Stimulated activated CD8-positive, alpha-beta memory T cell treated with anti-CD3 and anti-CD28 coated beads, Interleukin-4, amount 100 ng/mL, for 24 hours (primary cell): ENCODE results near the gene NCAM1.
"Not testable (repeated sequence)": the region's sequence is repeated elsewhere in the genome, so short reads cannot be mapped to it uniquely, and the experiment has no call there.

Source experiments
- DNase-seq: peaks from one replicate; pipeline ENCODE4 v3.0.0-alpha.2; 2020; ENCODE audit warnings: low read depth

Gene NCAM1

DNA sequence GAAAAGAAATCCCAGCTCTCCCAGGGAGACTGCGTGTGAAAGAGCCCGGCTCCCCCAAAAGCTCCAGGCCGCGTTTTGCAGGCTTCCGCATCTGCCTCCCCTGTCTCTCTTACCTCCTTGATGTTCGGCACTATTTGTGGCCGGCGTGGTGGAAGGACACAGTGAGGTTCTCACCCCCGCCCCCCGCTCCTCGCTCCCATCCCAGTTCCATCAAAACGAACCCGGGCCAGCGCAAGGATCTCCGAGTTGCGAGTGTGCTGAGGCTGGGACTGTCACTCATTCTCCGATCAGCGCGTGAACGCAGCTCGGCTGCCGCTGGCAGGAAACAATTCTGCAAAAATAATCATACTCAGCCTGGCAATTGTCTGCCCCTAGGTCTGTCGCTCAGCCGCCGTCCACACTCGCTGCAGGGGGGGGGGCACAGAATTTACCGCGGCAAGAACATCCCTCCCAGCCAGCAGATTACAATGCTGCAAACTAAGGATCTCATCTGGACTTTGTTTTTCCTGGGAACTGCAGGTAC is at the start of gene NCAM1:
Gene NCAM1 (plus strand): TSS at position 275 of the 523 bp plus-strand sequence.
- no peak for DNase-seq

DNA sequence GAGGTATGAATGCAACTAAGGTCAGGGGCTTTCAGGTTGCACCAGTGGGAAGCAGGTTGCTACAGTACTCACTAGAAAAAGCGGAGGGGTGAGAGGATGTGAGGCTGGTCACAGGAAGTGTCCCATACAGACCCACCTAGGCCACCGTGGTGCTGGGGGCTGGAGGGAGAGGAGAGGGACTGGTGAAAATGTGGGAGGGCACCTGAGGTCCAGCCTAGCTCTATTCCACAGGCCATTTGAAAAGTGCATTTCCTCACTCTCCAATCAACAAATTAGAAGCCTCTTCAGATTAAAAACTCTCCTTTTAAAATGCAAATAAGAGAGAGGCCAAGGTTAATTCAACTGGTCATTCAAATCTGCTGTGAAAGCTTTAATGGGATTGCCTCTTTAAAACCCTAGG is 38.6 kb upstream of the NCAM1 start:
- DNase-seq: no peak

DNA sequence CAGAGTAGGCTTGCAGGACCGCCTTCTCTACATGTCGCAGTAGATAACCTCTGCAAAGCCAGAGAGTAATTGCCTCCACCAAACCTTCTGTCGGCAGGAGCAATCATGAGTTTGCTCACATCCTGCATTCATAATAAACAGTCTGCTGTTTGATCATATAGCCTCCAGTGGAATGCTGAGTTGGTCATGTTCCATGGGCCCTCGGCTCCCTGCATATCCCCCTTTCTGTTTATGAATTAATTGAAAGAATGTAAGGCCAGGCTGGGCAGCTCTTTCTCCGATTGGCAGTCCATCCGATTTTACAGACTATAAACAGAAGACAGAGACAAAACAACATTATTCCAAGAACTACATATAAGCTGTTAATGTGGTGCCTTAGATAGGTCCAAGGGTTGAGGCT is 36.4 kb upstream of the NCAM1 start:
- DNase-seq: not testable (repeated sequence)

DNA sequence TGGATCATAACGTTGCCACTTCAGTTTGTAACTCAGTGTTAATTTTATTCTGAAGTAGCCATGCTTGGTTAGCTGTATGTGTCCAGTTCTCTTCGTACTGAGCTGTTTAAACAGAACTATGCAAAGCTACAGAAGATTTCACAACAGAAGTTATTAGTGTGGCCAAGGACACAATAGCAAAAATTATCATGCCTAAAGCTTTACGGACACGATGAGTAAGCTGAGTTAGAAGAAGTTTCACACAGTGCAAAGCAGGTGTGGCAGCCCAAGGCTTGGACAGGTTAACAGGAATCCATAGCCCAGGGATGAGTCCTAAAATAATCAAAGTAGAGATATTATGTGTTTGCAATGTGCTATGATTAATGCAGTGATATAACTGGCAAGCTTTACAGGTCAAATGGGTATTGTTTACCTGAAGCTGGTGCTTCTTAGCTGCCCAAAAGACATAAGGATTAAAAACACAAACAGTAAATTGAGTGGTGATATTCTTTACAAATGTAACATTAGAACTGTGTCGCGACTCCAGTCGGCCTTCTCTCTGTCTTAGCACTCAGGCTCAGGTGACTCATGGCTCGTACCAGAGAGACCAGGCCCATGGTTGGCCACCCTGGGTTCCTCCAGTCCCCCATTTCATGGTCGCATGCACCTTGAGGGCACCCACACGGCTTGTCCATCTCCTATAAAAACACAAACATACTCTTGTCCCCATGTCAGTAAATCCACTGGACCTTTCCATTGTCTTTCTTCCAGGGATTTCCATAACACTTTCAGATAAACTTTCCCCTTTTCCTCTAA is 35.5 kb upstream of the NCAM1 start:
- DNase-seq: no peak

DNA sequence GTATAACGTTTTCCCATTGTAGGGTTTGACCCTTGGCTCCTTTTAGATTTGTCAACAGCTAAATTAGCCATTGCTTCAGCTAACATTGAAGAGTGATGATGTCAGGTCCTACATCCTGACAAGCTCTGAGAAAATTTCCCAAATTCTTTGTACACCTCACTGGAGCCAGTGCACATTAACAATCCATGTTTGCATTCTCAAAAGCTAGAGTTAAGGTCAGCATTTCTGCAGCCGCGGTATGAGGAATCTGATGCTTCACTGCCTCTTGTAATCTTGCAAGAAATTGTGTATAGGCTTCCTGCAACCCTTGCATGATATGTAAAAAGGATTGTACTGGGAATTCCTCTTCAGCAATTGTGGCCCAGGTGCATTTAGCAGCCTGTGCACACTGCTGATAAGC is 33.1 kb upstream of the NCAM1 start:
- DNase-seq: no peak

DNA sequence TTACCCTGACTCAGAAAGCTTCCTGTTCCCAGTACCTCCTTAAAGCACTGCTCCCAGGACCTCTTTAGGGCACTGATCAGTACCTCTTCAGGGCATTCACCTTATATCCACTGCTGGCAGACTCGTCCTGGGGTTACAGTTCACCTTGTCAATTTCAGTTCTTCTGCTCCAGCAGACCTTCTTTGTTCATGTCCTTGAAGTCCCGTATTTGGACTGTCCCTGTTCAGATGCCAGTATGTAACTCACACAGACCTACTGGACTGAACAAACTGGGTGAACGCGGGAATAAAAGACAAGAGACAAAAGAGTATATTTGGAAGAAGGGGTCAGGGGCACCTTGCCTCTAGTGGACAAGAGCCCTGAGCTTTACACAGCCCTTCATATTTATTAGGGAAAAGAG is 31.8 kb upstream of the NCAM1 start:
- DNase-seq: no peak

DNA sequence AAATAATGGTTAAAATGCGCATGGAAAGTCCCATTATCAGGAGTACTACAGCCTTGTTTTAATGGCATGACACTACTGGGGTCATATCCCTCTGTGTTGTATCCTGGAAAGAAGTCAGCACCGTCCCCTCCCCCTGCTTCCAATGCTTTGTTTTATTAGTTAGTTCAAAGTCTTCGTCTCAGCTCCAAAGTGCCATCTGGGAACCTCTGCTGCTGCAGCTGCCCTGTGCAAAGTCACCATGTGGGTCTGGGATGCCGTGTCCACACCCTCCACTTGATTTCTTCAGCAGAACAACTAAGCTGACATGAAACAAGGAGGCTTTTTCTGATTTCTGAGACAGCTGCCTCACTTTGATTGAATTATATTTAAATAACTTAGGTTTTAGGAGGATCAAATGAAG is 29.5 kb upstream of the NCAM1 start:
- DNase-seq: no peak

DNA sequence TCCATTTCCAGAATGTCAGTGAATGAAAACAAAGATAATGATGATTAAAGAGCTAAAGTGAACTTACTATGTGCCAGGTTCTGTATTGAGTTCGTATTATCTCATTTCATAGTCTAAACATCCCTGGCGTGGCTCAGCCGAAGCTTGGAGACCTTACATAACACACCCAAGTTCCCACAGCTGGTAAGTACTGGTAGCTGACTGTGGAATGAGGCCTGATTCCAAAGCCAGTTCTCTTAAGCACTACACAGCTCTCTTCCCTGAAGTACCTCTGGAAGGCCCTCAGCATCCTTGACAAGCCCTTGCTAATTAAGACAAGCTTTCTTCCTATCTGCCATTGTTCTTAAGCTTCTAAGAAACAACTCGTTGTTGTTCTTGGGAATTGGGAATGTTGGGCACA is 28.6 kb upstream of the NCAM1 start:
- DNase-seq: no peak

DNA sequence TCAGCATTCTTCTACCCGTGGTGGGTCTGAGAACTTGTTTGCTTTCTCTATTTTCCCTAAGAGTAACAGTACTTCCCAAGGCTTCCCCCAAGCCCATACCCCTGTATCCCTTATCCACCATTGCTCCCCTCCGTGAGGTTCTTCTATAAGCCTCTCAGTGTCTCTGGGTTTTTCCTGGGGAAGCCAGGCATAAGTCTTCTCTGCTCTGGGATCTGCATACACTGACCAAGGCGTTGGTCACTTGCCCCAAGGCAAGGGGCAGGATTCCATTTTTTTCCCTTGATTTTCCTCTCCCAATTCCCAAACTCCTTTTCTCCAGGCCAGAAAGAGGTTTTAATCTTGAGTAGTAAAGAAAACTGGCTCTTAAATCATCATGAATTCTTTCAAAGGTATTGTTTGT is 27.2 kb upstream of the NCAM1 start:
- no peak for DNase-seq

DNA sequence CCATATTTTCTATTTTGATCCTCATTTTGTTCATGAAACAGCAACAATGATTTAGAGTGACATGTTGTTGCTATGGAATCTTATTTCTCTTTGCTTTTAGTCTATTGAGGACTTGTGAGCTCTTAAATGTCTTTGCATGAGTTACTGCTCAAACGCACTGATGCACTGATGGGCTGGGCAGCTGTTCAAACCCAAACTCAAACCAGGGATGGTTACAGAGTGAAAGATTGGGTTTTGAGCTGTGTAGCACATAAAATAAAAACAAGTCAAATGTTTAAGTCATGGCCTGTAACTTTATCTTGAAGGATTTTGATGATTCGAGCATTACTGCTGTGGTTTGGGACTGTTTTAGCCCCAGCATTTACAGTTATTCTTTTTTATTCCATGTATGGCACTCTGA is 20.1 kb upstream of the NCAM1 start:
- no peak for DNase-seq

DNA sequence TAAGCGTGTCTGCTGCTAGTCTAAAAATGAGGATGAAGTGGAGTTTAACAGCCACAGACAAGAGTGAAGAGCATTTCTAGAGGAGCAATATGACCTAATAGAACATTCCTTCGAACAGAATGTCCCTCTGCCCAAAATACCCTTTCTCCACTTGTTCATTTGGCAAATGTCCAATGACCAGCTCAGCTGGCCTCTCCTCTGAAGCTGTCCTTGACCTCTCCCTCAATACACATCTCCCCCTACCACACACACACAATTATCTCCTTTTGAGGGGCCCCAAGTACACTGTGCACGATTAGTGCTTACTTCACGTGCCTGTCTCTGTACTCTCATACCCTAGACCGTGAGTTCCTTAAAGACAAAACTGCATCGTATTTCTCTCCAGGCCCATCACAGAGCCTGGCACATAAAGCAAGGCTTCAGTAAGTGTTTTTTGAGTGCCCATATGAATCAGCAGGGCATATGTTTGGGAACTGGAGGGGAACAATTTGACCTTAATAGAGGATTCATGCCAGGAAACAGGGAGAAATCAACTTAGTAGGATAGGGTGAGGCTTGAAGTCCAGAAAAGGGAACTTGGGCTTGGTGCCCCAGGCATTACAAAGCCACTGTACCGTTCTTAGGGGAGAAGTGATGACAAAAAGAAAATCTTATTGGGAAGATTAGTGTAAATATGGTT is 18.1 kb upstream of the NCAM1 start:
- DNase-seq: no peak

DNA sequence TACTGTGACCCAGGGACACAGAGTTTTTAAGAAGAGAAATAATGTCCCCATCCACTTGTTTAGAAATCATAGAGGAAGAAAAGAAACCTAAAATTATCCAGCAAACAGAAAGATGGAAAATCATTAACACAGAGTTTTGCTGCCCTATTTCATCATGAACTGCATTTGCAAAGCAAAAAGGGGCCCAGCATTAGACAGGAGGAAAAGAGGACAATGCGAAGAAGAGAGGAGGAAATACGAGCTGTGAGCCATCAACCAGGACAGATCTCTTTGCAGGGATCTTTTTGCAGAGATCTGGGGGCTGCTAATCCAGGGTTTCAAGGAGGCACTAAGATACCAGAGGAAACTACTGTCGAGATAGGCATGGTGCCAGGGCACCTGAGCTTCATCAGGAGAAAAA is 14.4 kb upstream of the NCAM1 start:
- DNase-seq: no peak

DNA sequence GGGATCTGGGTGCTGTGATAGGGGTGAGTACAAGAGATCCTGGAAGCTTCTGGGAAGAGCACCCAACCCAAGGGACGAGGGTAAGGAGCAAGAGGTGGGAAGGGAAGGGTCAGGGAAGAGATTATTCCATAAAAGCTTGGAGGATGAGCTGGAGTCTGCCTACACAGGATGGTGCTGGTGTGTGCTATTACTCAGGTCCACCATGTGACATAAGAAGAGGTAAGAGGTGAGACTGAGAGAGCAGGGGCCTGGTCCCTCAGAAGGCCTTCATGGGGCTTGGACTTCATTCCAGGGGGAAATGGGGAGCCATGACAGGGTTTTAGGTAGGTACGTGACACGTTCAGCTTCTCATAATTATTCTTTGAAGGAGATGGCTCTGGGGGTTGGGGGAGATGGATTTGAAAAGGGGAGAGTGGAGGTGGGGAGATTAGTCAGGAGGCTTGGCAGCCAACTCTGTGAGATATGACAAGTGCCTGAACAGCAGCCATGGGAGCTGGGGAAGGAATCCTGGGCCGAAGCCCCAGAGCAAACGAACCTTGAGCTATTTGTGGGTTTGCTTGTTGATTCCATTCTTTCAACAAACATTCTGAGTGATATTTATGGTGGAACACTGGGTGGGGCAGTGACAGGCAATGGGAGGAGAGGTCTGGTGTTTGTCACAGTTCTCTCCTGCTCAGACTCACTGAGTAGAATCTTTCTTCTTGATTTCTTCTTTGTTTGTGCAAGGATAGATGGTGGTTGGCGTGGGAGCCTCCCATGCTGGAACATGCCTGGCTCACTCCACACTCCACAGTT is 11.2 kb upstream of the NCAM1 start:
- DNase-seq: no peak

DNA sequence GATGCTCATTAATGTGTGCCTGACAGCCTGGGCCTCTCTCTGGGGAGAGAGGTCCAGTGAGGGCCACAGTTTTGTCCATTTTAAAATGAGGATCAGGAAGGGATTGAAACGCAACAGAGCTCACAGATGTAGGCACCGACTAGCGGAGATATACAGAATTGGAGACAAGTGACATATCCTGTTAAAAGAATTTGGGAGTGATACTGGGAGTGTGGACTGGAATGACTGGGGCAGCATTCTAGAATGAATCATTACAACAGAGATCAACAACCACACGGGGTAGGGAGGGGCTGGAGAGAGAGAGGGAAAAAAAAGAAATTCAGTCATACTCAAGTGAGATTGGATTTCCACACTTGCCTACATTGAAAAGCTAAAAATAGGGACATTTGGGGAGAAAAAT is 2.5 kb upstream of the NCAM1 start:
- DNase-seq: no peak

DNA sequence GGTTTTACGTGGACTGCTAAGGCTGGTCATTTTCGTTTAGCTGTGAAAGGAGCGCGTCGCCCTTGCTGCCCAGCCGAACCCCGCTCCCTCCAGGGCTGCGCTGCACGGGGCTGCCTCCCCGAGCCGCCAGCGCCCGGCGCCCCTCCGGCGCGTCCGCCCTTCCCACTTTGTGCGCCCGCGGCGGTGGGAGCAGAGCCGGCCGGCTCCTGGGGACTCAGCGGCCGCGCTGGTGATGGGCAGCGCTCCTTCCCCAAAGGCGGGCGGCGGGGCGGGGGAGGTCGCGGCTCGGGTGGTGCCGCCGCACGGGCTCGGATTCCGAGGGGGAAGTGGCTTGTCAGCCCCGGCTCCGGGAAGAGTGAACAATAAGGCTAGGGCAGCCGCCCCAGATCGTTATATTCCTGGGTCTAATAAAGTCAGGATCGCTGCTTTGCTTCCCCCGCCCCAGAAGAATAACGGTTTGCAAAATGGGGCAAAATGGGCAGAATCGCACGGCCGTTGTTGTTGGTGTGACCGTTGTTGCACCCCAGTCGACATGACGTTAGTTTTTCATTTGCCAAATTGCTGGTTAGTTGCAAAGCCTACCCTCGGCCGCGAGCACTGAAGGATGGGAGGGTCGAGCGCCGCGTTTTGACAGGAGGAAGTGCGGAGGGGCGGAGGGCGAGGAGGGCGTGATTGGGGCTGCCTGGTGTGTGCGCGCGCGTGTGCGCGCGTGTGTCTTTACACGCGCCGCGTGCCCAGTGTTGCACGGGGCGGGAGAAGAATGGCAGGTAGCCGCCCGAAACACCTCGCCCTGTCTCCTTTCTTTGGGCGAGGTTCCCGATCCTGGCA is 745 bp downstream of the NCAM1 start:
- DNase-seq: no peak

DNA sequence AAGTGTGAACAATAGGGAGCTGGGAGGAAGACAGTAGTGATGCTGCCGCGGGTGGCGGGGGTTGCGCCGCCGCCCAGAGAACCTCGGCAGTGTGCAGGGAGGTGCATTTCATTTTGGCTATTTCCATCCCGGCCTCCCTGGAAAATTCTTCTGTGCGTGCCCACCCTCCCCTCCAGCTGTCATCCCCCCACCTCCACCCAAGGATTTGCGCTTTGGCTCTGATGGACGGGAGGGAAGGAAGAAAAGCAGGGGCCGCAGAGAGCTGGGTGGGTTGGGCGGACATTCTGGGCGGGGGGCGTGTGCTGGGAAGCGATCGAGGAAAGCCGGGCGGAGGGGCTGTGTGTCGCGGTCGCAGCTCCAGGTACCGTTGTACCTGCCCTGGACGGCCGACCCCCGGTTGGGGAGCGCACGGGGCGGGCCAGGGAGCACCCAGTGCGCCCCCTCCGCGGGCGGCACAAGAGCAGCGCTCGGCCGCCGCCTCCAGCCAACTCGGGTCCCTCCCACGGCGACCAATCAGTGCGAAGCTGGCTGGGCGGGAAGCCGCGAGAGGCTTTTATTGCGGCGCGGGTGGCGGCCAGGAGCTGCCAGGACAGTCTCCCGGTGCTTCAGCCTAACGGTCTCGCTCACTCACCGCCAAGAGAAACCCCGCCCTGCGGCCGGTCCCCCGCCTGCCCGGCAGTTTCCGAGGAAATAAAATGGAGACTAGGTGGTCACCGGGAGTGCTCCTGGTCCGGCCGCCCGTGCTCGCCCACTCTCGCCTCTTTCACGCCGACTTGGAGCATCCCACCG is 1.6 kb downstream of the NCAM1 start:
- DNase-seq: no peak

DNA sequence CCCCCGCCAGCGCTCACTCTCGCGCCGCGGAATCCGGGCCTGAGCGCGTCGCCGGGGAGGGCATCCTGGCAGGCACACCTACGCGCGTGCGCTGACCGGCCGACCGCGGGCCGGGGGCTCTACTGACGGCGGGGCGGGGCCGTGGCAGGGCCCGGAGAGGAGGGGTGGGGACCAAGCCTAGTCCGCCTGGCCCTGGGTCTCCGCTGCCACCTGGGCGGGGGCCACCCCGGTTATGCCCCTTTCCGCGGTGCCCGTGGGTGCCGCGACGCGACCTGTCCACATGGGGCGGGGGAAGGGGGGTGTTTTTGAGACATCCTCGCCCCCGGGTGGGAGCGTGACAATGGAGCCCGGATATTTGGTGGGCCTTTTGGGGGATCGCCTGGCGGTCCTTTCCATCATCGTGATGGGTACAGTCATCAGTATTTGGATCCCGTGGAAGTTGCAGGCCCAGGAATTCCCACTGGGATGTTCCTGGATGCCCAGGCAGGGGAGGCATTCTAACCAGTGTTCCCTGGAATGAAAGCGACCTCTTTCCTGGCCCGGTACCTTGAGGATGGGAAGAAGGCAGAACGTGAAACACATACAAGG is 2.2 kb downstream of the NCAM1 start:
- no peak for DNase-seq

DNA sequence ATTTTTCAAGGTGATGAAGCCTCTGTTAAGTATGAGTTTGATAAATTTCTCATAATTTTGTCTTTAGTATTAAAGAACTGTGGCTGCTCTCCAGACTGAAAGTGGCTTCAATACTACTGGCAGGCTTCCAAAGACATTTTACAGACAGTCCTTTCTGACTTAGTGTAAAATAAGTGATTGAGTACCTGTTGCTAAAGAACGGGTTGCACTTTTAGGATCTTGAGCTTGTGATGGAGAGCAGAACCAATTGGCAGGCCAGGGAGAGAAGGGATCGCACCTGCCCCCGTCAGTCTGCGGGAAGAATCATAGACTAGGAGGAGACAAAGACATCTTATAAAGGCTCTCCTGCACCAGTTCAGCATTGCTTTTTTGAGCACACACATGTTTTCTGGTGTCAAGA is 4.4 kb downstream of the NCAM1 start:
- no peak for DNase-seq

DNA sequence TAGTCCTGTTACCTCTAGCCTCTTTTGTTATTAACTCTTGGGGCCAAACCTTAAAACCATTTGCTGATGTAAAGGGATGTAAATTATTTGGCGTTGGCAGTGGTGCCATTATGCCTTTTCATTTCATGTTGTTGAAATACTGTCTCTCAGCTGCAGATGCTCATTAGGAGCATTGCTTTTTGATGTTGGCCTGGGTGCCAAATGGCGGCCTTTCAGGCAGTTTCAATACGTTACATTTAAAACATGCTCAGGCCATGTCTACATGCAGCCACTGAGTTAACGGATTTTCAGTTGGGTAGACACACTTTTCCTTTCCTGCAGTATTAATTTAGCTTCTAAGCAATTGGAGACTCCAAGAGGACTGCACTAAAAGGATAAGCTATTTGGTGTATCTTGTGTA is 5.3 kb downstream of the NCAM1 start:
- no peak for DNase-seq

DNA sequence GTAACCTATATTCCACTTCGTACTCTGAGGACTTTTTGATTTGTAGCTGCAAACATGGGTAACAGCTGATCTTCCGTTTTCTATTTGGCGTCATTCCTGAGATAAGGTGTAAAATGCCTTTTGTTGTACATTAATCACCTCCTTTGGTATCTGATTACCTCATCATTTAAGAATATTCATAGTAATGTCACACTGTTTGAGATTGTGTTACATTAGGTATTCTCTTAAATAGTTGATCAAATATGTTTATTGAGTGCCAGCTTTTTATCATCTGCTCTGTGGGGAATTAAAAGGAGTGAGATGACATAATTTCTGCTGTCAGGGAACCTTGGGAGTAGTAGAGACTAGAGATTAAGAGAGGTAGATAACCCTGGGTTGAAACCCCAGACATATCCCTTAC is 5.9 kb downstream of the NCAM1 start:
- DNase-seq: no peak
